NK-92 (cell line): ENCODE measurements around the gene TBC1D9.

Source experiments
- DNase-seq: peaks from one replicate; lab custom pipeline; 2025; ENCODE audit not compliant: unreplicated experiment; lab: John Stamatoyannopoulos, UW

The TBC1D9 gene

DNA sequence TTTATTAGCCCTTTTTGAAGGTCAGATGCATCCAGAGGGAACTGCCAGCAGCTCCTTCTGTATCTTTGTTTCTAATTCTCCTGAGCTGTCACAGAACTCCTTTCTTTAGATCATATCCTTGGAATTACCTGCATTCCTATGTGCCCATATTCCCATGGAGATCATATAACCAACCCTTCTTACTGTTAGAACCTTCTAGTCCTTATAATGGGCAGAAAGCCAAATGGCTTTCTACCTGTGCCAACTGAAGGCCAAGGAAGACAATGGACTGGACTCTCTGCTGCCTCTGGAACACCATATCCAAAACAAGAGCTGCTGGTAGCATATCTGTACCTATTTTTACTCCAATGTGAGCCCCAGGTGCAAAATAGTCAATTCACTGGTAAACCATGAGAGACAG, 60.7 kb downstream of the TBC1D9 start:
- DNase-seq: no peak

DNA sequence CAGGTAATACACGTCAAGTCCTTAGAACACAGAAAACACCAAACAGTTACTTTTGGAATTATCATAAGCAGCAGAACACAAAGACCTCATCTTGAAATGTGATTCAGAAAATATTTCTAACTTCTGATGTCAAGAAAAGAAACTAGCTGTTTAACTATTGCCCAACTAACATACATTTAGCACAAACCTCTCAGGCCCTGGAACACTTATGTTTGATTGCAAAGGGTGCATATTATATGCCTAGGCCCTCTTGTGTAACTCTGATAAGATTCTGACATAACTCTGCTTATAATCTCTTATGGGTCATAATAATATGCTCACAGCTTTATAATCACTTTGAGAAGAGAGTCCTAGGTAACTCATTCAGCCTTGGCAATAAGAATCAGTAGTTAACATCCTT, 62.6 kb downstream of the TBC1D9 start:
- no peak for DNase-seq

- no peak for DNase-seq
These were observed 64.8 kb downstream of the TBC1D9 start for GRCh38 chr4:140691369-140691768.

DNA sequence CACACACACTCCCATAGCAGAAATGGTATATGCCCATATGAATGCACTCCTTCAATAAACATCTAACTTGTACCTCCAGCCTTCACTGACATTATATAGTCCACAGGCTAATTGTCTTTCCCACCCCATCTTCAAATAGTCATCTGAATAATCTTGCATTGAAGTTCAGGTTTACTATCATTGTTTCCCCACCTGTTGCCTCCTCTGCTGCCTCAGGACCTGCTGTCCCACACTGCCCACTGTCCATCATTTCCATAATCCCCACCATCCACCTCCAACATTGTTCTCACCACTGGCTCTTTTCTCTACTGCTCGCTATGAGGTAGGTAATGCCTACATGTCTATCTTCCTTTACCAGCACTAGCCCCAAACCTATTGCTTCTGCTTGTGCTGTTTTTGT, 66.1 kb downstream of the TBC1D9 start:
- no peak for DNase-seq

- DNase-seq: no peak
These were observed 66.6 kb downstream of the TBC1D9 start for GRCh38 chr4:140689623-140690022.

DNA sequence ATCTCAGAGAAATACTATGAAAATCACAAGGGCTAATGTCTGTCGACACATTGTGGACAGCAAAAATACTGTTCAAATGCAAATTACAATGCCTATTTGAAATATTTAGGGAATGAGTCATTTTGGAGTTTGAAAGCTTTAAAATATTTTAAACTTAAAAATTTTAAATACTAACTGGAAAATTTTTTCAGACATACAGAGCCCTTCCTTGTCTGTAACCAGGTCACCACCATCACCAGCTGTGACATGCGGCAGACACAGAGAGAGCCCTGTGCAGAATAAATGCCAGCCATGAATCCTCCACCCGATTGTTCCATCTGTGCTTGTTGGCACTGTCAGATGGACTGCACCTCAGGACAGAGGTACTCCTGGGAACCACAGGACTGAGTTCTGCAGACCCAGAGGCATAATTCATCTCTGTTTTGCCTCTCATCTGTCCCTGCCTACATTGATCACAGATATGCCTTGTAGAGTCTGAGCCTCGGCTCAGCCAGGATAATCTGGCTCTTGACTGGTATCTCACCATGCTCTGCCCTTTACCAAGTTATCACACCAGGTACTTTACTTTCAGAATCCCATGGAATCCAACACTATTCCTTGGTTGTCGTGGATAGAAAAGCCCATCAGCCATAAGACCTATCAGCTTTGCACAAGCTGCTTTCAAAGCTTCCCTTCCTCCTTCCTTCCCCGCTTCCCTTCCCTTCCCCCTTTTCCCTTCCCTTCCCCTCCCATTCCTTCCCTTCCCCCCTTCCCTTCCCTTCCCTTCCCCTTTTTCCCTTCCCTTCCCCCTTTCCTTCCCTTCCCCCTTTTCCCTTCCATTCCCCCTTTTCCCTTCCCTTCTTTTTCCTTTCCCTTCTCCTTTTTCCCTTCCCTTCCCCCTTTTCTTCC, 67.2 kb downstream of the TBC1D9 start:
- DNase-seq: no peak

GRCh38 chr4:140686796-140687195, 69.4 kb downstream of the TBC1D9 start:
- no peak for DNase-seq

- no peak for DNase-seq
These were observed 71.9 kb downstream of the TBC1D9 start for GRCh38 chr4:140684314-140684713.

DNA sequence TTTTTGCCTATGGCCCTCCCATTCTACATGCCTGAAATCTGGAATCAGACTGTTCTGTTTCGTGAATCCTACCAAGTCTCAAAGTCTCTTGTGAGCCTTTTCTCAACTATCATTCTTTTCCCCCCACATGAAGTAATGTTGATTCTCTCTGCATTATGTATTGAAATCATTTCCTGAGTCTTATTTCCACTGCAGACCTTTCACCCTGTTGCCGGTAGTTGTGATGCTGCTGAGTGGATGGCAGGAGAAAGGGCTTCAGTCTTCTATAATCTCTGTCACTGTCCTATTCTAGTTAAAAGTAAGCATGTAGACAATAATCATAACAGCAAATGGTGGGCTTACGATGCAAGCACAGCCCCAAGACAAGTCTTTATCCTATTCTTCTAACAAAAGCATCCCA, 75.0 kb downstream of the TBC1D9 start:
- DNase-seq: no peak

GRCh38 chr4:140680686-140681085, 75.5 kb downstream of the TBC1D9 start:
- DNase-seq: no peak

GRCh38 chr4:140679576-140679975, 76.6 kb downstream of the TBC1D9 start:
- no peak for DNase-seq

- no peak for DNase-seq
These were observed 80.5 kb downstream of the TBC1D9 start for GRCh38 chr4:140675599-140676231.

GRCh38 chr4:140673729-140674128, 82.5 kb downstream of the TBC1D9 start:
- no peak for DNase-seq

DNA sequence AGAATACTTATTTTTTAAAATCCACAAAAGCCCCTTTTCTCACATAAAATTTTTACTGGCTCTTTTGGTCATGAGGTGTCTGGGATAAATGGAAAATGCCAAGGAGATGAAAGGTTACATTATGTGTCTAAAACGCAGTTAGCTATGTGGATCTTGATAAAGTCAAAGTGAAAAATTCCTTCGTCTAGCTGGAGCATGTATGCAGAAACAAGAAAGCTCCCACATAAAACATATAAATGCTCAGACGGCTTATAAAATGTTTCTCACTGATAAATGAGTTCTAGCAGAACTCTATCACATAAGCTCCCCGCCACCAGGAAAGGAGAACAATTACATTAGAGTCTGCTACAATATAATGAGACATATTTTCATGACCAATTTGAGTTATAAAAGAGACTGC, 83.8 kb downstream of the TBC1D9 start:
- DNase-seq: no peak

- DNase-seq: no peak
These were observed 88.1 kb downstream of the TBC1D9 start for GRCh38 chr4:140668111-140668510.

DNA sequence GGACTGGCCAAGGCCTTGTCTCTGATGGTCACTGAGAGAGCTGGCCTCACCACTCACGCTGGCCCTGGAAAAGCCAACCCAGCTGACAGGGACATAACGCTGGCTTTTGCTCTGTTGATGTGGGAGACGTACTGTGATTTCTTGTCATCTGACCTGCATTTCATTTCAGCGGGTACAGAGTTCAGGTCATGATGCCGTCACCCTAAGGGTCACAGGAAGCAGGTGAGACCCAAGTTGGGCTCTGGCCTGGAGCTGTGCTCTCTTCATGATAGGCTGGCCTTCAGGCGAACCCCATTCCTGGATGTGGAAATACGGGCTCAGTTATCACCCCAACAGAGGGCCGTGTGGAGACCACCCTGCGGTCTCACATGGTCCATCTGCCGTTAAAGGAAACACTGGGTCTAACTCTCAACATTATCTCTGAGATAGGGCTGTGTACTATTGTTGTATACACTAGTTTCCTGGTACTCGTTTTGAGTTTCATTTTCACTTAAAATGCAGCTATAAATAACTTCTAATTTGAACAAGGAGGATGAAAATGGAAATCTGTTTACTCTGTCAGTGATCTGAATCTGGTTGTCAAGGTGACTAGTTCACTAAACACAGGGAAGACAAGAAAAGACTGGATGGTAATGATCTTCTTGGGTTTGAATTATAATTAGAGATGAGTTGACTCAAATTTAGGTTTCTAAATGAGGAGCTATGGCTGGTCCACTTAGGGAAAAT, 89.1 kb downstream of the TBC1D9 start:
- DNase-seq: no peak

DNA sequence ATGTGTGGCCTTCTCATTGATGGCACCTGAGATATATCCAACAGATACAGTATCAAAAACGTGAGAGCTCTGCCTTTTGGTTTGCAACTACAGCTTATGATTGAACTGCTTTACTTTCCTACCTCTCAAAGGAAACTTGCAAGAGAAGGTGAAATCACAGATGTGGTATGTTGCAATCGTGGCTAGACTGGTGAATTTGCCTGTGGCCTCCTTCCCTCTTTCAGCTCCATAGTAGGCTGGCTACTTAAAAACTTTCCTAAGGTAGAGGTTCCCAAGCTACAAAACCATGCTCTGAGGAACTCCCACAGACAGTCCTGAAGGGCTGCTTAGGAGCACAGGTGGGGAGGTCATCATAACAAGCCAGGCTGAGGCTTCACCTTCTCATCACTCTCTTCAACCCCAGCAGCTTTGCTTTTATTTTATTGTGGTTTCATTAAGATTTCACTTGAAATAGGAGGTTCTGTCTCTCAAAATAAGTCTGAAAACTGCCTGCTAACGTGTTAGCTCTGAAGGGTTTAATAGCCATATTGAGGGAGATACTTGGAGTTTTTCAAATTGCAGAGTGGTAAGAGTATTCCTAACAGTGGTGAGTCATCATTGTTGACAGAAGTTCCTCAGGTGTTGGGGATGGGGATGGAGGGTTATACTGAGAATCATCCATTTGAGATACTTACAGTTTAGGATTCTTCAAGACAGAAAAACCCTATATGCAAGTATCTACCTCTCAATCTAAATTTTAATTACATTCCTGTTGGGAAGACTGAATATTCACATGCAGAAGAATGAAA, 93.9 kb downstream of the TBC1D9 start:
- no peak for DNase-seq

GRCh38 chr4:140661550-140661949, 94.6 kb downstream of the TBC1D9 start:
- no peak for DNase-seq

- DNase-seq: no peak
These were observed 96.1 kb downstream of the TBC1D9 start for GRCh38 chr4:140659943-140660700.

- DNase-seq: no peak
These were observed 101.7 kb downstream of the TBC1D9 start for GRCh38 chr4:140654495-140654814.
